Ectodermal cell (in vitro differentiated cells): Measurements from ENCODE around the gene KCNIP4.

ENCODE experiments used
- H3K27ac ChIP-seq: 2 replicates; pipeline ENCODE4 v1.7.0; 2013; ENCODE audit warnings: mild to moderate bottlenecking, low read depth, low read length; ENCODE audit not compliant: insufficient read depth, poor library complexity, severe bottlenecking
- H3K27me3 ChIP-seq: 2 replicates; pipeline ENCODE4 v1.7.0; 2013; ENCODE audit warnings: mild to moderate bottlenecking, low read length; ENCODE audit not compliant: insufficient read depth, control insufficient read depth, poor library complexity, severe bottlenecking
- H3K36me3 ChIP-seq: one replicate; pipeline ENCODE4 v1.7.0; 2013; ENCODE audit warnings: low read length; ENCODE audit not compliant: control insufficient read depth, insufficient read depth
- H3K4me1 ChIP-seq: one replicate; pipeline ENCODE4 v1.7.0; 2013; ENCODE audit warnings: low read length; ENCODE audit not compliant: control insufficient read depth, insufficient read depth
- H3K4me3 ChIP-seq: 2 replicates; pipeline ENCODE4 v1.7.0; 2013; ENCODE audit warnings: low read depth, low read length, control low read depth; ENCODE audit not compliant: insufficient read depth
- H3K9me3 ChIP-seq: 2 replicates; pipeline ENCODE4 v1.7.0; 2013; ENCODE audit warnings: mild to moderate bottlenecking, low read length, moderate library complexity; ENCODE audit not compliant: control insufficient read depth
- WGBS, 2 experiments: methylation state at CpG; one replicate each; pipeline ENCODE4 v1.1.7; 2013; ENCODE audit warnings: missing lambda C conversion rate in 2 of 2; 5-methylcytosine and 5-hydroxymethylcytosine counted together

The KCNIP4 gene

GRCh38 chr4:21569638-21570037, 378.9 kb downstream of the KCNIP4 start:
- Histone ChIP-seq H3K4me1 (peaks cover 5% of the 10 kb centered on the region), H3K27me3 (no peaks in the 10 kb centered on the region), H3K27ac (no peak overlapping the region), H3K4me3 (no peak overlapping the region), H3K9me3 (no peaks in the 10 kb centered on the region), H3K36me3 (no peaks in the 10 kb centered on the region)
- 9 to 11% methylated on average over 2 of the region's 2 CpGs for WGBS, 2 experiments

- no peaks in the 10 kb centered on the region for H3K9me3 ChIP-seq
- 74 to 76% methylated on average over 3 of the region's 3 CpGs for WGBS, 2 experiments
- no peaks in the 10 kb centered on the region for H3K36me3 ChIP-seq
- no peak overlapping the region for H3K4me3 ChIP-seq
- no peak overlapping the region for H3K27ac ChIP-seq
- no peaks in the 10 kb centered on the region for H3K27me3 ChIP-seq
- H3K4me1 ChIP-seq: no peaks in the 10 kb centered on the region
Observed at GRCh38 chr4:21555083-21555482, 393.5 kb downstream of the KCNIP4 start.

- H3K27ac ChIP-seq: no peak overlapping the region
- H3K9me3 ChIP-seq: no peaks in the 10 kb centered on the region
- H3K36me3 ChIP-seq: no peaks in the 10 kb centered on the region
- no peaks in the 10 kb centered on the region for H3K27me3 ChIP-seq
- H3K4me3 ChIP-seq: no peak overlapping the region
- no peaks in the 10 kb centered on the region for H3K4me1 ChIP-seq
- WGBS, 2 experiments: 82 to 85% methylated on average over 3 of the region's 3 CpGs
Observed at GRCh38 chr4:21554500-21554899, 394.1 kb downstream of the KCNIP4 start.

GRCh38 chr4:21554066-21554465, 394.5 kb downstream of the KCNIP4 start:
- H3K27ac ChIP-seq: no peak overlapping the region
- H3K27me3 ChIP-seq: no peaks in the 10 kb centered on the region
- H3K36me3 ChIP-seq: no peaks in the 10 kb centered on the region
- no peaks in the 10 kb centered on the region for H3K9me3 ChIP-seq
- H3K4me1 ChIP-seq: no peaks in the 10 kb centered on the region
- no peak overlapping the region for H3K4me3 ChIP-seq
- 80% methylated on average over 1 of the region's 1 CpG; no CpG with 5 or more reads in 1 of the 2 experiments for WGBS, 2 experiments

GRCh38 chr4:21552455-21552854, 396.1 kb downstream of the KCNIP4 start:
- no peaks in the 10 kb centered on the region for H3K36me3 ChIP-seq
- WGBS, 2 experiments: 100% methylated on average over 1 of the region's 1 CpG; no CpG with 5 or more reads in 1 of the 2 experiments
- H3K4me1 ChIP-seq: no peaks in the 10 kb centered on the region
- H3K27ac ChIP-seq: no peak overlapping the region
- no peaks in the 10 kb centered on the region for H3K27me3 ChIP-seq
- no peaks in the 10 kb centered on the region for H3K9me3 ChIP-seq
- no peak overlapping the region for H3K4me3 ChIP-seq

GRCh38 chr4:21544955-21545354, 403.6 kb downstream of the KCNIP4 start:
- H3K9me3 ChIP-seq: no peaks in the 10 kb centered on the region
- no peaks in the 10 kb centered on the region for H3K4me1 ChIP-seq
- 81 to 86% methylated on average over 3 of the region's 3 CpGs for WGBS, 2 experiments
- no peak overlapping the region for H3K4me3 ChIP-seq
- no peaks in the 10 kb centered on the region for H3K36me3 ChIP-seq
- no peak overlapping the region for H3K27ac ChIP-seq
- H3K27me3 ChIP-seq: no peaks in the 10 kb centered on the region

- no peak overlapping the region for H3K4me3 ChIP-seq
- no peaks in the 10 kb centered on the region for H3K4me1 ChIP-seq
- no peak overlapping the region for H3K27ac ChIP-seq
- 17 to 42% methylated on average over 1 of the region's 1 CpG for WGBS, 2 experiments
- no peaks in the 10 kb centered on the region for H3K9me3 ChIP-seq
- H3K36me3 ChIP-seq: no peaks in the 10 kb centered on the region
- no peaks in the 10 kb centered on the region for H3K27me3 ChIP-seq
Observed at GRCh38 chr4:21544415-21544814, 404.2 kb downstream of the KCNIP4 start.

- H3K36me3 ChIP-seq: no peaks in the 10 kb centered on the region
- H3K4me1 ChIP-seq: no peaks in the 10 kb centered on the region
- H3K27me3 ChIP-seq: no peaks in the 10 kb centered on the region
- H3K9me3 ChIP-seq: no peaks in the 10 kb centered on the region
- 29% methylated on average over 1 of the region's 3 CpGs; no CpG with 5 or more reads in 1 of the 2 experiments for WGBS, 2 experiments
- no peak overlapping the region for H3K4me3 ChIP-seq
- H3K27ac ChIP-seq: no peak overlapping the region
Observed at GRCh38 chr4:21543514-21543913, 405.1 kb downstream of the KCNIP4 start.

GRCh38 chr4:21535898-21536297, 412.7 kb downstream of the KCNIP4 start:
- Histone ChIP-seq H3K27ac (no peak overlapping the region), H3K4me1 (no peaks in the 10 kb centered on the region), H3K4me3 (no peak overlapping the region), H3K27me3 (no peaks in the 10 kb centered on the region), H3K36me3 (no peaks in the 10 kb centered on the region), H3K9me3 (no peaks in the 10 kb centered on the region)
- WGBS, 2 experiments: 89 to 98% methylated on average over 3 of the region's 3 CpGs

GRCh38 chr4:21531048-21531447, 417.5 kb downstream of the KCNIP4 start:
- Histone ChIP-seq H3K9me3 (no peaks in the 10 kb centered on the region), H3K4me1 (no peaks in the 10 kb centered on the region), H3K4me3 (no peak overlapping the region), H3K36me3 (no peaks in the 10 kb centered on the region), H3K27ac (no peak overlapping the region), H3K27me3 (no peaks in the 10 kb centered on the region)

- 93 to 100% methylated on average over 1 of the region's 1 CpG for WGBS, 2 experiments
- Histone ChIP-seq H3K4me3 (no peak overlapping the region), H3K4me1 (no peaks in the 10 kb centered on the region)
Observed at GRCh38 chr4:21529214-21529613, 419.4 kb downstream of the KCNIP4 start.

More at GRCh38 chr4:21529214-21529613, 419.4 kb downstream of the KCNIP4 start:
- H3K27me3 ChIP-seq: no peaks in the 10 kb centered on the region
- no peaks in the 10 kb centered on the region for H3K36me3 ChIP-seq
- H3K27ac ChIP-seq: no peak overlapping the region
- no peaks in the 10 kb centered on the region for H3K9me3 ChIP-seq
